Measurements from ENCODE around the gene SLC3A2. TPM values are rescaled to one million over a fixed set of nuclear protein-coding genes. Genes with fewer than 3 reads are reported as not detected.

SLC3A2 gene
- total RNA-seq, 2 donors from 2014 or later, result 233 to 240 TPM

DNA sequence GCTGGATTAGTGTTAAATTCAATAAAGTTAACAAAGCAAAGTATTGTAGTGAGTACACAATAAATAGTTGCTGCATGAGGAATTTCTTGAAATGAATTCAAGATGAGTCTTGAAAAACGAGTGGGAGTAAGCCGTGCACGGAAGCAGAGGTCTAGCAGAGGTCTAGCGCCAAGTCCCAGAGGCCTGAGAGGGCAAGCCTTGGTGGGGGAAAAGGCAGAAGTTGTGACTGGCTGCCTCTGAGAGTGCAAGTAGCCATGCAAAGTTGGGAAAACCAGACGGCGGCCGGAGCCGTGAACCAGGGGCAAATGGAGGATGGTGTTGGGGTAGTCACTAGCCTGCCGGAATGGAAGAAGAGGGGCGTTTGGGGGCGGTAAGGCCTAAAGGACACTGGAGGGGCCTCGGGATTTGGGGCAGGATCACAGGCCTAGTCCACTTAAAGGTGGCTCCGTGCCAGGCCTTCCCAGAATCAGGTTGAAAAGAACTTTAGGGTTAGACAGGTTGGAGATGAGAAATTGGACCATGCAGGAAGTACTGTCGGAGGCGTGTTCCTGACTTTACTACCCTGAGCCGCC is 379 bp upstream of the SLC3A2 start:
- Mint-ChIP-seq H3K27me3 (no peaks in the 10 kb centered on the region), H3K27ac (peak overlapping the region; percentile 98), H3K4me3 (peak overlapping the region; percentile 99), H3K36me3 (ENCODE audit: low read depth) (peaks cover 9% of the 10 kb centered on the region), H3K4me1 (peaks cover 44% of the 10 kb centered on the region)
- ATAC-seq, result no peak
- DNase-seq, result no peak
- H3K9me3 ChIP-seq (ENCODE audit: control insufficient read depth, low read length, poor library complexity, severe bottlenecking), result no peaks in the 10 kb centered on the region

- ATAC-seq (peak; percentile 76), DNase-seq (peak; percentile 83 to 92 (median 83))
- H3K9me3 ChIP-seq (ENCODE audit: control insufficient read depth, low read length, poor library complexity, severe bottlenecking), result no peaks in the 10 kb centered on the region
- peaks cover 46% of the 10 kb centered on the region for H3K4me1 Mint-ChIP-seq
- peak overlapping the region; percentile 98 for H3K27ac Mint-ChIP-seq
- H3K36me3 Mint-ChIP-seq (ENCODE audit: low read depth), result peaks cover 11% of the 10 kb centered on the region
- no peaks in the 10 kb centered on the region for H3K27me3 Mint-ChIP-seq
- H3K4me3 Mint-ChIP-seq, result peak overlapping the region; percentile 99
These were observed 1.1 kb downstream of the SLC3A2 start for GRCh38 chr11:62881579-62882430.

DNA sequence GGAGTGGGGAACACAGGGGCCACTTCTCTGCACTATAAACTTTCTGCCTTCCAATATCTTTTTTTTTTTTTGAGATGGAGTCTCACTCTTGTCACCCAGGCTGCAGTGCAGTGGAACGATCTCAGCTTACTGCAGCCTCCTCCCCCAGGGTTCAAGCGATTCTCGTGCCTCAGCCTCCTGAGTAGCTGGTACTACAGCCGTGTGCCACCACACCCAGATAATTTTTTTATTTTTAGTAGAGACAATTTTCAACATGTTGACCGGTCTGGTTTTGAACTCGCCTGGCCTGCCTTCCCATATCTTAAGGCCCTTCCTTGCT is 1.7 kb downstream of the SLC3A2 start:
- H3K27ac Mint-ChIP-seq, result peak overlapping the region; percentile 98
- H3K9me3 ChIP-seq (ENCODE audit: control insufficient read depth, low read length, poor library complexity, severe bottlenecking), result no peaks in the 10 kb centered on the region
- no peak for ATAC-seq
- H3K4me3 Mint-ChIP-seq, result peak overlapping the region; percentile 99
- no peak for DNase-seq
- peaks cover 49% of the 10 kb centered on the region for H3K4me1 Mint-ChIP-seq
- H3K36me3 Mint-ChIP-seq (ENCODE audit: low read depth), result peaks cover 11% of the 10 kb centered on the region
- H3K27me3 Mint-ChIP-seq, result no peaks in the 10 kb centered on the region

- ATAC-seq (no peak), DNase-seq (no peak)
- H3K9me3 ChIP-seq (ENCODE audit: control insufficient read depth, low read length, poor library complexity, severe bottlenecking), result no peaks in the 10 kb centered on the region
- H3K27me3 Mint-ChIP-seq, result no peaks in the 10 kb centered on the region
- peak overlapping the region; percentile 99 for H3K4me3 Mint-ChIP-seq
- H3K36me3 Mint-ChIP-seq (ENCODE audit: low read depth), result peaks cover 11% of the 10 kb centered on the region
- peak overlapping the region; percentile 98 for H3K27ac Mint-ChIP-seq
- peaks cover 49% of the 10 kb centered on the region for H3K4me1 Mint-ChIP-seq
These were observed 2.2 kb downstream of the SLC3A2 start for GRCh38 chr11:62882788-62883501.

GRCh38 chr11:62883673-62884072 is 3.0 kb downstream of the SLC3A2 start:
- Mint-ChIP-seq H3K36me3 (ENCODE audit: low read depth) (peaks cover 12% of the 10 kb centered on the region), H3K27me3 (no peaks in the 10 kb centered on the region), H3K27ac (peak overlapping the region; percentile 98), H3K4me3 (no peak overlapping the region), H3K4me1 (peaks cover 50% of the 10 kb centered on the region)
- DNase-seq (no peak), ATAC-seq (no peak)
- H3K9me3 ChIP-seq (ENCODE audit: control insufficient read depth, low read length, poor library complexity, severe bottlenecking), result no peaks in the 10 kb centered on the region

DNA sequence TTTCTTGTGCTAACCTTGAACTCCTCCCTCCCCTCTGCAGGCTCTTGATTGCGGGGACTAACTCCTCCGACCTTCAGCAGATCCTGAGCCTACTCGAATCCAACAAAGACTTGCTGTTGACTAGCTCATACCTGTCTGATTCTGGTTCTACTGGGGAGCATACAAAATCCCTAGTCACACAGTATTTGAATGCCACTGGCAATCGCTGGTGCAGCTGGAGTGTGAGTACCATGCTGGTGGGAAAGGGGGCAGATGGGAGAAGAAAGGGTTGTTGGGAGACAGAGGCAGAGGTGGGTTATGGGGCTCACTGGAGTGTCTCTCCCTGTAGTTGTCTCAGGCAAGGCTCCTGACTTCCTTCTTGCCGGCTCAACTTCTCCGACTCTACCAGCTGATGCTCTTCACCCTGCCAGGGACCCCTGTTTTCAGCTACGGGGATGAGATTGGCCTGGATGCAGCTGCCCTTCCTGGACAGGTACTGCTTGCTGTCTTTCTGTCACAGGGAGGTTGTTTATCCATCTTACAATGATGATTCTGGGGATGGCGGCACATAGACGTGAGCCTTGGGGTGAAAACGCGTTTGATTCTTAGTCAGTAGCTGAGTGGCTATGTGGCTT is 4.5 kb downstream of the SLC3A2 start:
- no peak for ATAC-seq

DNA sequence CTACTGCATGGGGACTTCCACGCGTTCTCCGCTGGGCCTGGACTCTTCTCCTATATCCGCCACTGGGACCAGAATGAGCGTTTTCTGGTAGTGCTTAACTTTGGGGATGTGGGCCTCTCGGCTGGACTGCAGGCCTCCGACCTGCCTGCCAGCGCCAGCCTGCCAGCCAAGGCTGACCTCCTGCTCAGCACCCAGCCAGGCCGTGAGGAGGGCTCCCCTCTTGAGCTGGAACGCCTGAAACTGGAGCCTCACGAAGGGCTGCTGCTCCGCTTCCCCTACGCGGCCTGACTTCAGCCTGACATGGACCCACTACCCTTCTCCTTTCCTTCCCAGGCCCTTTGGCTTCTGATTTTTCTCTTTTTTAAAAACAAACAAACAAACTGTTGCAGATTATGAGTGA is 7.7 kb downstream of the SLC3A2 start:
- H3K27ac Mint-ChIP-seq, result peak overlapping the region; percentile 49
- no peak for ATAC-seq

More for the DNA sequence above, 4.5 kb downstream of the SLC3A2 start:
- Mint-ChIP-seq H3K27ac (peak overlapping the region; percentile 98), H3K4me1 (peaks cover 50% of the 10 kb centered on the region), H3K27me3 (no peaks in the 10 kb centered on the region), H3K4me3 (peak overlapping the region; percentile 21), H3K36me3 (ENCODE audit: low read depth) (peaks cover 13% of the 10 kb centered on the region)
- no peaks in the 10 kb centered on the region for H3K9me3 ChIP-seq (ENCODE audit: control insufficient read depth, low read length, poor library complexity, severe bottlenecking)
- no peak for DNase-seq

GRCh38 chr11:62889126-62889483 is 8.4 kb downstream of the SLC3A2 start:
- ATAC-seq (no peak), DNase-seq (no peak)
- Mint-ChIP-seq H3K4me3 (peak overlapping the region; percentile 67), H3K27ac (peak overlapping the region; percentile 49), H3K4me1 (peaks cover 20% of the 10 kb centered on the region), H3K27me3 (no peaks in the 10 kb centered on the region), H3K36me3 (ENCODE audit: low read depth) (peaks cover 6% of the 10 kb centered on the region)
- no peaks in the 10 kb centered on the region for H3K9me3 ChIP-seq (ENCODE audit: control insufficient read depth, low read length, poor library complexity, severe bottlenecking)

More for the DNA sequence above, 7.7 kb downstream of the SLC3A2 start:
- no peaks in the 10 kb centered on the region for H3K9me3 ChIP-seq (ENCODE audit: control insufficient read depth, low read length, poor library complexity, severe bottlenecking)
- H3K4me1 Mint-ChIP-seq, result peaks cover 26% of the 10 kb centered on the region
- H3K36me3 Mint-ChIP-seq (ENCODE audit: low read depth), result peaks cover 9% of the 10 kb centered on the region
- no peak overlapping the region for H3K4me3 Mint-ChIP-seq
- H3K27me3 Mint-ChIP-seq, result no peaks in the 10 kb centered on the region
- DNase-seq, result no peak

GRCh38 chr11:62889484-62890437 is 9.1 kb downstream of the SLC3A2 start:
- Mint-ChIP-seq H3K4me3 (peak overlapping the region; percentile 67), H3K27ac (peak overlapping the region; percentile 47), H3K4me1 (peaks cover 18% of the 10 kb centered on the region), H3K36me3 (ENCODE audit: low read depth) (peaks cover 5% of the 10 kb centered on the region), H3K27me3 (no peaks in the 10 kb centered on the region)
- ATAC-seq (peak; percentile 15), DNase-seq (no peak)
- H3K9me3 ChIP-seq (ENCODE audit: control insufficient read depth, low read length, poor library complexity, severe bottlenecking), result no peaks in the 10 kb centered on the region

GRCh38 chr11:62892077-62892922 is 11.6 kb downstream of the SLC3A2 start:
- DNase-seq, result no peak
- ATAC-seq, result no peak
- Mint-ChIP-seq H3K4me1 (peaks cover 15% of the 10 kb centered on the region), H3K27me3 (peaks cover 3% of the 10 kb centered on the region), H3K27ac (no peak overlapping the region), H3K36me3 (ENCODE audit: low read depth) (peaks cover 5% of the 10 kb centered on the region), H3K4me3 (no peak overlapping the region)
- H3K9me3 ChIP-seq (ENCODE audit: control insufficient read depth, low read length, poor library complexity, severe bottlenecking), result no peaks in the 10 kb centered on the region

GRCh38 chr11:62895501-62895900 is 14.8 kb downstream of the SLC3A2 start:
- H3K27me3 Mint-ChIP-seq, result peaks cover 12% of the 10 kb centered on the region
- peaks cover 2% of the 10 kb centered on the region for H3K36me3 Mint-ChIP-seq (ENCODE audit: low read depth)
- H3K4me3 Mint-ChIP-seq, result no peak overlapping the region
- H3K9me3 ChIP-seq (ENCODE audit: control insufficient read depth, low read length, poor library complexity, severe bottlenecking), result no peaks in the 10 kb centered on the region
- H3K27ac Mint-ChIP-seq, result no peak overlapping the region
- ATAC-seq (no peak), DNase-seq (no peak)
- peaks cover 9% of the 10 kb centered on the region for H3K4me1 Mint-ChIP-seq

GRCh38 chr11:62896049-62896448 is 15.4 kb downstream of the SLC3A2 start:
- Mint-ChIP-seq H3K4me1 (peaks cover 9% of the 10 kb centered on the region), H3K27ac (no peak overlapping the region), H3K36me3 (ENCODE audit: low read depth) (peaks cover 2% of the 10 kb centered on the region), H3K27me3 (peaks cover 12% of the 10 kb centered on the region), H3K4me3 (no peak overlapping the region)
- DNase-seq (no peak), ATAC-seq (no peak)
- no peaks in the 10 kb centered on the region for H3K9me3 ChIP-seq (ENCODE audit: control insufficient read depth, low read length, poor library complexity, severe bottlenecking)
